ENCODE data around the gene SDHAF2. TPM values are rescaled to one million over a fixed set of nuclear protein-coding genes. Genes with fewer than 3 reads are reported as not detected.

SDHAF2 gene
- total RNA-seq, 1 experiment from 2014 or later, result 34.0 TPM

DNA sequence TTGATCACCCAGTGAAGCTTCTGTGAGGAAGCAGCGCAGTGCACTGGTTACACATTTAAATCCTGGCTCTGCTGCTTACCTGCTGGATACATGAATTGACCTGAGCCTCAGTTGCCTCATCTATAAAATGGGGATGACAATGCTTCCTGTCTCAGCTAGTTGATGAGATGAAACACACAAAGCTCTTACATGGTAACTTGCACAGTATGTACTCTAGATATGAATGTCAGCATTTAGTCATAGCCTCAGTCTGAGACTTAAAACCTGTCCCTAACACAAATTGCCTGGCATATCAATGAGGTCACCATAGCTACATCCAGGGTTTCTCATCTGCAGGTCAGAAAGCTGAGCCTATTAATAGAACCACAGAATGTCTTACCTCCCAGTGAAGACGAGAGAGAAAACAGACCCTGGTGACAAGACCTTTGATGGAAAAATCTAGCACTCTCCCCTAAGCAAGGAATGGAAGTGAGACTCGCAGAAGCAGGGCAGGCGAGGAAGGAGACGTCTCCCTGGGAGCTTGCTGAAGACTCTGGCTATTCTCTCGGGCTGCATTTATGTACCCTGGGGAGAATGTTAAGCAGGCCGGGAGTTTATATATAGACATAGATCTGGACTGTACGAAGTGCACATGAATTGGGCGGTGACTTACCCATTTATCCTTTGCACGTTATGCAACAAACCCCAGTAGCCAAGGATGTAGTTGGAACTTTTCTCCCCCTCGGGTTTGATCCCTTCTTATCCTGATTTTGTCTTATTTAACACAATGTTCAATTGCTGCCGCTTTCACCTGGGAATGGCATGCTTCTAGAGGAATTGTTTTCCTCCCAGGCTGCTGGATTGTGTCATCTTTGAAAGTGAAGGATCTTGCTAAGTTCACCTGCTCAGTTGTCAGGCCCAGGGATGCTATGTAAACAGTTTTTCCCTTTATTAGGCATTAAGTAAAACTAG is 18.0 kb downstream of the SDHAF2 start:
- Histone ChIP-seq H3K4me3 (replicated peaks in 1 of 2; ENCODE audit: low read depth in 1 of 2, low read length in 2 of 2) (no peak overlapping the region), H3K9me3 (ENCODE audit: control insufficient read depth in 1 of 2, insufficient read depth in 1 of 2, low read depth in 1 of 2, low read length in 2 of 2) (no peaks in the 10 kb centered on the region), H3K27ac (ENCODE audit: low read depth, low read length) (no peak overlapping the region), H3K4me1 (ENCODE audit: control insufficient read depth in 1 of 2, insufficient read depth in 2 of 2, low read length in 2 of 2) (peaks cover 0 to 8% of the 10 kb centered on the region in 2 experiments; a peak in 2 of 4 replicates), H3K36me3 (ENCODE audit: control insufficient read depth in 1 of 2, insufficient read depth in 2 of 2, low read length in 2 of 2) (peaks cover 15 to 18% of the 10 kb centered on the region in 2 experiments), H3K4me2 (ENCODE audit: low read length) (no peak overlapping the region), H3K27me3 (ENCODE audit: insufficient read depth, low read length) (no peaks in the 10 kb centered on the region), H4K20me1 (ENCODE audit: insufficient read depth) (no peaks in the 10 kb centered on the region; the same call in 1 of the 2 replicates), H3K9me2 (ENCODE audit: insufficient read depth) (no peaks in the 10 kb centered on the region), H3K79me2 (ENCODE audit: insufficient read depth, low read length) (peaks cover 24% of the 10 kb centered on the region), H2AFZ (ENCODE audit: low read depth, low read length, poor library complexity, severe bottlenecking) (no peak overlapping the region), H3K9ac (ENCODE audit: low read length) (no peak overlapping the region)
- ChIA-PET CTCF (interaction anchor here (0.9 to 3.1 kb wide), 6 partner anchors 12 to 285 kb away, joined by 4 to 37 read pairs (median 9); no protein-coding TSS in a partner anchor), POLR2A (no interaction called here), RAD21 (ENCODE audit: low non-redundant PET in 1 of 2, low total read pairs in 2 of 2, uncharacterized antibody in 2 of 2, unreplicated experiment in 2 of 2) (interaction anchor here in 1 of 2 experiments (1.6 kb wide), 1 partner anchor 12 kb away, joined by 5 read pairs; no protein-coding TSS in a partner anchor)
- DNase-seq (ENCODE audit: low read depth, low spot score) (no peak), ATAC-seq (no peak)
- TSS peak; percentile 1 for BruUV-seq (replicated peaks)
- TF ChIP-seq, protein P1, sequence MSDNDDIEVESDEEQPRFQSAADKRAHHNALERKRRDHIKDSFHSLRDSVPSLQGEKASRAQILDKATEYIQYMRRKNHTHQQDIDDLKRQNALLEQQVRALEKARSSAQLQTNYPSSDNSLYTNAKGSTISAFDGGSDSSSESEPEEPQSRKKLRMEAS (IDR thresholded peaks at IDR 0.05), result no peak
- TF ChIP-seq, protein P2, sequence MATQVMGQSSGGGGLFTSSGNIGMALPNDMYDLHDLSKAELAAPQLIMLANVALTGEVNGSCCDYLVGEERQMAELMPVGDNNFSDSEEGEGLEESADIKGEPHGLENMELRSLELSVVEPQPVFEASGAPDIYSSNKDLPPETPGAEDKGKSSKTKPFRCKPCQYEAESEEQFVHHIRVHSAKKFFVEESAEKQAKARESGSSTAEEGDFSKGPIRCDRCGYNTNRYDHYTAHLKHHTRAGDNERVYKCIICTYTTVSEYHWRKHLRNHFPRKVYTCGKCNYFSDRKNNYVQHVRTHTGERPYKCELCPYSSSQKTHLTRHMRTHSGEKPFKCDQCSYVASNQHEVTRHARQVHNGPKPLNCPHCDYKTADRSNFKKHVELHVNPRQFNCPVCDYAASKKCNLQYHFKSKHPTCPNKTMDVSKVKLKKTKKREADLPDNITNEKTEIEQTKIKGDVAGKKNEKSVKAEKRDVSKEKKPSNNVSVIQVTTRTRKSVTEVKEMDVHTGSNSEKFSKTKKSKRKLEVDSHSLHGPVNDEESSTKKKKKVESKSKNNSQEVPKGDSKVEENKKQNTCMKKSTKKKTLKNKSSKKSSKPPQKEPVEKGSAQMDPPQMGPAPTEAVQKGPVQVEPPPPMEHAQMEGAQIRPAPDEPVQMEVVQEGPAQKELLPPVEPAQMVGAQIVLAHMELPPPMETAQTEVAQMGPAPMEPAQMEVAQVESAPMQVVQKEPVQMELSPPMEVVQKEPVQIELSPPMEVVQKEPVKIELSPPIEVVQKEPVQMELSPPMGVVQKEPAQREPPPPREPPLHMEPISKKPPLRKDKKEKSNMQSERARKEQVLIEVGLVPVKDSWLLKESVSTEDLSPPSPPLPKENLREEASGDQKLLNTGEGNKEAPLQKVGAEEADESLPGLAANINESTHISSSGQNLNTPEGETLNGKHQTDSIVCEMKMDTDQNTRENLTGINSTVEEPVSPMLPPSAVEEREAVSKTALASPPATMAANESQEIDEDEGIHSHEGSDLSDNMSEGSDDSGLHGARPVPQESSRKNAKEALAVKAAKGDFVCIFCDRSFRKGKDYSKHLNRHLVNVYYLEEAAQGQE (IDR thresholded peaks at IDR 0.05; ENCODE audit: low read depth), result no peak
- TF ChIP-seq, protein P3, sequence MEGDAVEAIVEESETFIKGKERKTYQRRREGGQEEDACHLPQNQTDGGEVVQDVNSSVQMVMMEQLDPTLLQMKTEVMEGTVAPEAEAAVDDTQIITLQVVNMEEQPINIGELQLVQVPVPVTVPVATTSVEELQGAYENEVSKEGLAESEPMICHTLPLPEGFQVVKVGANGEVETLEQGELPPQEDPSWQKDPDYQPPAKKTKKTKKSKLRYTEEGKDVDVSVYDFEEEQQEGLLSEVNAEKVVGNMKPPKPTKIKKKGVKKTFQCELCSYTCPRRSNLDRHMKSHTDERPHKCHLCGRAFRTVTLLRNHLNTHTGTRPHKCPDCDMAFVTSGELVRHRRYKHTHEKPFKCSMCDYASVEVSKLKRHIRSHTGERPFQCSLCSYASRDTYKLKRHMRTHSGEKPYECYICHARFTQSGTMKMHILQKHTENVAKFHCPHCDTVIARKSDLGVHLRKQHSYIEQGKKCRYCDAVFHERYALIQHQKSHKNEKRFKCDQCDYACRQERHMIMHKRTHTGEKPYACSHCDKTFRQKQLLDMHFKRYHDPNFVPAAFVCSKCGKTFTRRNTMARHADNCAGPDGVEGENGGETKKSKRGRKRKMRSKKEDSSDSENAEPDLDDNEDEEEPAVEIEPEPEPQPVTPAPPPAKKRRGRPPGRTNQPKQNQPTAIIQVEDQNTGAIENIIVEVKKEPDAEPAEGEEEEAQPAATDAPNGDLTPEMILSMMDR (IDR thresholded peaks at IDR 0.05 in 2 of 3, conservative IDR thresholded peaks at IDR 0.05 in 1 of 3; ENCODE audit: borderline replicate concordance in 1 of 3, insufficient read depth in 1 of 3, low read depth in 2 of 3, low read length in 2 of 3), result no peak
- no peak for TF ChIP-seq YY1 (IDR thresholded peaks at IDR 0.05; ENCODE audit: extremely low read depth, insufficient replicate concordance, low read depth, low read length)
- no peak for TF ChIP-seq SP1 (IDR thresholded peaks at IDR 0.05; ENCODE audit: low read depth)
- TF ChIP-seq, protein P4, sequence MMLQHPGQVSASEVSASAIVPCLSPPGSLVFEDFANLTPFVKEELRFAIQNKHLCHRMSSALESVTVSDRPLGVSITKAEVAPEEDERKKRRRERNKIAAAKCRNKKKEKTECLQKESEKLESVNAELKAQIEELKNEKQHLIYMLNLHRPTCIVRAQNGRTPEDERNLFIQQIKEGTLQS (IDR thresholded peaks at IDR 0.05), result no peak
- TF ChIP-seq POLR2A (IDR thresholded peaks at IDR 0.05; ENCODE audit: borderline replicate concordance, extremely low read depth, insufficient read depth, insufficient read length), result no peak
- no peak for TF ChIP-seq EZH2phosphoT487 (IDR thresholded peaks at IDR 0.05; ENCODE audit: borderline replicate concordance)
- TF ChIP-seq CEBPB (IDR thresholded peaks at IDR 0.05; ENCODE audit: low read depth), result no peak
- intact Hi-C loops (cut with micrococcal nuclease), result loop anchor here (2.0 kb wide), 1 partner anchor 179 kb away; no protein-coding TSS in a partner anchor
